ENCODE measurements around the gene TMEM131L.

The TMEM131L gene

DNA sequence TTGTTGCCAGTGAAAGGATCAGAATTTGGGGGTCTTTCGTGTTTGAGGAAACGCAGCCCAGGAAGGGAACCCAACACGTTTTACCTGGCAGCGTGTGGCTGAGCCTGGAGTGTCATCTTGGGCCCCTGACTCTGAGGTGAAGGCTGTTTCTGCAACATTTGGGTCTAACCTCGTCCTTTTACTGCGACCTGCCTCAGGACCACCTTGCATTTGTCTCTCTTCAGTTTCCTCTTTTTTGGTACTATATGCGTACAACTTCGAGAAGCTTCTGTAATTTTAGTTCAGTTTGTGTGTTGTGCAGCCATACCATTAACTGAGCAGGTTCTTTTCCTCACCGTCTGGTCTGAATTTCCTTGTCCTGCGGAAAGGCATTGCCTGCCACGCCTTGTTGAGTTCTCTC is 61.5 kb downstream of the TMEM131L start:
- ChIA-PET CTCF (interaction anchor here (1.0 to 1.7 kb wide), 4 partner anchors 8 to 183 kb away, joined by 3 to 4 read pairs (median 4); partner anchors contain the start of gene MND1), POLR2A (no interaction called here)
- no peak for DNase-seq (ENCODE audit: low read depth, low spot score)
- no peak overlapping the region for H3K4me3 ChIP-seq (ENCODE audit: low read depth, low read length)
- TF ChIP-seq, protein P1, sequence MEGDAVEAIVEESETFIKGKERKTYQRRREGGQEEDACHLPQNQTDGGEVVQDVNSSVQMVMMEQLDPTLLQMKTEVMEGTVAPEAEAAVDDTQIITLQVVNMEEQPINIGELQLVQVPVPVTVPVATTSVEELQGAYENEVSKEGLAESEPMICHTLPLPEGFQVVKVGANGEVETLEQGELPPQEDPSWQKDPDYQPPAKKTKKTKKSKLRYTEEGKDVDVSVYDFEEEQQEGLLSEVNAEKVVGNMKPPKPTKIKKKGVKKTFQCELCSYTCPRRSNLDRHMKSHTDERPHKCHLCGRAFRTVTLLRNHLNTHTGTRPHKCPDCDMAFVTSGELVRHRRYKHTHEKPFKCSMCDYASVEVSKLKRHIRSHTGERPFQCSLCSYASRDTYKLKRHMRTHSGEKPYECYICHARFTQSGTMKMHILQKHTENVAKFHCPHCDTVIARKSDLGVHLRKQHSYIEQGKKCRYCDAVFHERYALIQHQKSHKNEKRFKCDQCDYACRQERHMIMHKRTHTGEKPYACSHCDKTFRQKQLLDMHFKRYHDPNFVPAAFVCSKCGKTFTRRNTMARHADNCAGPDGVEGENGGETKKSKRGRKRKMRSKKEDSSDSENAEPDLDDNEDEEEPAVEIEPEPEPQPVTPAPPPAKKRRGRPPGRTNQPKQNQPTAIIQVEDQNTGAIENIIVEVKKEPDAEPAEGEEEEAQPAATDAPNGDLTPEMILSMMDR (IDR thresholded peaks at IDR 0.05; ENCODE audit: insufficient read depth, low read length, missing control alignments), result no peak

DNA sequence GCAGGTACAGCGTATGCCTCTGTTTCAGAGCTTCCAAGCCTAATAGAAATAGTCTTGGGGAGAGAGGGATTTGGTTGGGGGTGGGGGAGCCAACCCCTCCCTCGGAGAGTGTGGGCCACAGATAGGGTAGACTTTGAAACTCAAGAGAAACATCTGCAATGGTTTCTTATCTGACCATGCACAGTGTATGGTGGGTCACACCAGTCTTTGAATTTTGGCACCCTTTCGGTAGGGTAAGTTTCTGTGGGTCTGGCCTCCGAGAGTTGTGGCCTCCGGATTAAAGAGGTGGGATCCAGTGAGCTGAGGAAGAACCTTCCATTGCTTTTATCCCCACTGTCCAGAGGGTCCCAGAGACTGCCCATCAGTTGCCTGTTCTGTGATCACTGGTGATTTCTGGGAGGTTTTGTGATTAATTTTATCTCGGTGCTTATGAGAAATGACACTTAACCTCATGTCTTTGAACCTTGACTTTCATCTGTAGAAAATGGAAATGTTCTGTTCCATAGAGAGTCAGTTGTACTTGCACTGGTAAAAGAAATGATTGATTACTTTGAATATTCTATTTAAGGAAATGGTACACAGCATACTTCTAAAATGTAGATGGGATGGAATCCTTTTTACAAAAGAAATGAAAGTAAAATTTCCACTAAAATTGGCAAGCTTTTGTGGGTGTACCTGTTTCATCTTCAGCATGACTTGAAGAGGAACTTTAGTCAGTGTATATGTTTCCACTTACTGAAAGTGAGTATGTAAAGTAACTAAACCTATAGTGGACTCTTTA is 62.7 kb downstream of the TMEM131L start:
- ChIA-PET CTCF (interaction anchor here (1.1 kb wide), 1 partner anchor 185 kb away, joined by 3 read pairs; the partner anchor contains the start of gene MND1), POLR2A (no interaction called here)
- TF ChIP-seq, protein P1 (IDR thresholded peaks at IDR 0.05; ENCODE audit: insufficient read depth, low read length, missing control alignments), result no peak
- DNase-seq (ENCODE audit: low read depth, low spot score), result no peak
- no peak overlapping the region for H3K4me3 ChIP-seq (ENCODE audit: low read depth, low read length)

DNA sequence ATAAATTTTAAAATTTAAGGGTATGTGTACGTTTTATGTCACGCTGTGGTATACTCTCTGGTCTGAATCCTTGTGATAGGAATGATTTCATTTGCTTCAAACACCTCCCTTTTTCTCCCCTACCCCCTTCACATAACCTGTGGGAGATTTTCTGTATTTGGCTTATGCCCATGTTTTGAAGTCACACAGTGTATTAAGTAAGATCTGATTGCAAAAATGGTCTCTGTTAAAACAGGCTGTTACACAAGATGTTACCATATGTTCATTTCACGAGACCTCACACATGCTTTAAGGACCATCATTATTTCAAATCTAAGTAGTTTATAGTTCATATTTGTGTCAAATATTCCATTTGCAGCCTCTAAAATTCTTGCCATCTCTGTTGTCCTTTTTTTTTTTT is 63.5 kb downstream of the TMEM131L start:
- CTCF ChIA-PET, result interaction anchor here (1.2 kb wide), 1 partner anchor 11 kb away, joined by 3 read pairs; no protein-coding TSS in a partner anchor
- H3K4me3 ChIP-seq (ENCODE audit: low read depth, low read length), result no peak overlapping the region
- DNase-seq (ENCODE audit: low read depth, low spot score), result no peak
- TF ChIP-seq, protein P1 (IDR thresholded peaks at IDR 0.05; ENCODE audit: insufficient read depth, low read length, missing control alignments), result no peak
- POLR2A ChIA-PET, result no interaction called here

DNA sequence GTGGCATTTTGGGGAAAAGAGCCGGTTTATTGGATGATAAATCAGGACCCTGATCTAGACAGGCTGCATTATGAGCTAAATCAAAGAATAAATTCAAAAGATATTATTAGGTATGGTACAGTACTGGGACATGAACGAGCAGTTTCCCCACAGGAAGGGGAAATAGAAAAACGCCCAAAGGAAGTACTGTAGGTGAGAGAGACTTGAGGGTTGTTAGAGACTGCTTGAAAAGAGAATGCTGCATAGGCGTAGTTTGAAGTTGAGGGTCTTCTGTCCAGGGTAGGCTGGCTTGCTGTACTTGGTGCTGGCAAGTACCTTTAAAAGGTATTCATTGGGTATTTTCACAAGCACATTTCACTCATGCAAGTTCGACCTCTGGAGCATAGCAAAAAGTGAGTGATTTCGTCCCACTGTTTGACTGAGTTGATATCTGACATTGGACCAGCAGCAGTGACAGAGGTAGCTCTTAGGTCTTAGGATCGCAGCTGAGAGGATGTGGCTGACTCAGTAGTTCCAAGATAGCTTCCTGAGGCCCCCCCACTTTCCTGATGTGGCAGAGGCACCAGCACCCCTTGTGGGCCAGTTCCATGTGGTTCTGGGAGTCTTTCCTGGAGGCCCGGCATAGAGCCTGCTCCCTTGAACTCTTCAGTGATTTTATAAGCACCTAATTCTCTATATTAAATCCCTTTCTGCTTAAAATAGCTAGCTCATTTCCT is 64.3 kb downstream of the TMEM131L start:
- ChIA-PET CTCF (interaction anchor here (0.7 to 3.4 kb wide), 12 partner anchors 9 to 185 kb away, joined by 3 to 14 read pairs (median 3); no protein-coding TSS in a partner anchor), POLR2A (no interaction called here)
- no peak for DNase-seq (ENCODE audit: low read depth, low spot score)
- no peak overlapping the region for H3K4me3 ChIP-seq (ENCODE audit: low read depth, low read length)
- TF ChIP-seq, protein P1 (IDR thresholded peaks at IDR 0.05; ENCODE audit: insufficient read depth, low read length, missing control alignments), result no peak

DNA sequence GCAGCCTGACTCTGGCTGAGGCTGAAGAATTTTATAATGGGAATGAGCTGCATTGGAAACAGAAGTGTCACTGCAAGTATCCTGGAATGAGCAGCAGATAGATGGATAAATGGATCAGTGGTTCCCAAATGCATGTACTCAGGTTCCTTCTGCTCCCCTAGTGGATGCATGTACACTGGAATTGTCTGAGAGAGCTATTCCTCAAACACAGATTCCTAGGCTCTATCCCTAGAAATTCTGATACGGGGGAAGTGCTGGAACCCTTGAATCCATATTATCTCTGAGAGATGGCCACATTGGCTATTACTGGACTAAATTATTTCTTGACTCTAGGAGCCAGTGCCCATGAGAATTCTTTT is 64.8 kb downstream of the TMEM131L start:
- TF ChIP-seq, protein P1 (IDR thresholded peaks at IDR 0.05; ENCODE audit: insufficient read depth, low read length, missing control alignments), result no peak
- ChIA-PET POLR2A (no interaction called here), CTCF (interaction anchor here (0.7 to 3.4 kb wide), 12 partner anchors 9 to 185 kb away, joined by 3 to 14 read pairs (median 3); no protein-coding TSS in a partner anchor)
- DNase-seq (ENCODE audit: low read depth, low spot score), result no peak
- H3K4me3 ChIP-seq (ENCODE audit: low read depth, low read length), result no peak overlapping the region

All from AG04449 (cell line).